ENCODE measurements around the gene CA10.

Gene CA10

GRCh38 chr17:51629232-51629631 is 529.3 kb downstream of the CA10 start:
- DNase-seq: no peak

- no peak for DNase-seq
Measured at GRCh38 chr17:51627779-51628178, 530.7 kb downstream of the CA10 start.

DNA sequence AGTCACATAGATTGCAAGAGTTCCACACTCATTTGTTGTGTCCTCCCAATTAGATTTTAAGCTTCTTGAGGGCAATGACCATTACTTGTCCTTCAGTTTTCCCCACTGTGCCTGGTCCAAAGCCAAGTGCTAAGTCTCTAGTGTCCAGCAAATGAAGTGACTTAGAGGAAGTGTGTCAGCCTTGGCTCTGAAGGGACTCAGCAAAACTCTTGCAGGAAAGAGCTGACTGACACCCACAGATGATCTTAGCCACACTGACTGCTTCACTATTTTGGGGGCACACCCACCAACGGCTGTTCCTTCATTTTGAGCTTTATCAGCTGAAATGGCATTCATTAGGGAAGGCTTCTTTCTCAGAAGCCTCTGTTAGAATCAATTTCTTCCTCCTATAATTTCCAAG is 540.0 kb downstream of the CA10 start:
- DNase-seq: no peak

- no peak for DNase-seq
Measured at GRCh38 chr17:51617986-51618385, 540.5 kb downstream of the CA10 start.

DNA sequence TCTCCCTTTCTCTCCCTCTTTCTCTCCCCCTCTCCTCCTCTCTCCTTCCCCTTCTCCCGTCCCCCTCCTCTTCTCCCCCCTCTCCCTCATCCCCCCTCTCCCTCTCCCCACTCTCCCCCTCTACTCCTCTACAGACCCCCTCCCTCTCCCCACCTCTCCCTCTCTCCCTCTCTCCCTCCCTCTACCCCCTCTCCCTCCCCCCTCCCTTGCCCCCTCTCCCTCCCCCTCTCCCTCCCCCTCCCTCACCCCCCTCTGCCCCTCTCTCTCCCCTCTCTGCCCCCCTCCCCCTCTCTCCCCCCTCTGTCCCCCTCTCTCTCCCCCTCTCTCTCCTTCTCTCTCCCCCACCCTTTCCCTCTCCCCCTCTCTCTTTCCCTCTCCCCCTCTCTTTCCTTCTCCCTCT is 545.3 kb downstream of the CA10 start:
- DNase-seq: no peak

DNA sequence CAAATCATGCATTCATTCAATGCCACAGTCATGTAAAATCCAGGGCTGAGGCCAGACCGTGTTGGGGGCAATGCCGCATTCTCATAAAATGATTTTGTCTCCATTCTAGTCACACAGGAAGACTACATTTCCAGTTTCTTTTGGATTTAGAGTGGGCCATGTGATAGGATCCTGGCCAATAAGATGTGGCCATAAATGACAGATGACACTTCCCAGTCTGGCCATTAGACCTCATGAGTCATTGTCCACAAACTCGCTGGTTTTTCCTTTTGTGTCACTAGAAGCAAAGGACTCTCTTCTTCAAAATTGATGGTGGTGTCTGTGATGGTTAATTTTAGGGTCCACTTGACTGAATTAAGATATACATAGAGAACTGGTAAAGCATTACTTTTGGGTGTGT is 545.8 kb downstream of the CA10 start:
- DNase-seq: no peak

GRCh38 chr17:51611585-51611984 is 546.9 kb downstream of the CA10 start:
- DNase-seq: no peak

GRCh38 chr17:51610834-51611233 is 547.7 kb downstream of the CA10 start:
- no peak for DNase-seq

GRCh38 chr17:51610155-51610554 is 548.4 kb downstream of the CA10 start:
- DNase-seq: no peak

GRCh38 chr17:51608251-51608933 is 550.1 kb downstream of the CA10 start:
- no peak for DNase-seq

GRCh38 chr17:51607512-51607911 is 551.0 kb downstream of the CA10 start:
- no peak for DNase-seq

GRCh38 chr17:51604299-51605020 is 554.1 kb downstream of the CA10 start:
- DNase-seq: no peak

GRCh38 chr17:51601622-51602261 is 556.8 kb downstream of the CA10 start:
- no peak for DNase-seq

GRCh38 chr17:51598824-51599223 is 559.7 kb downstream of the CA10 start:
- no peak for DNase-seq

GRCh38 chr17:51597345-51597744 is 561.2 kb downstream of the CA10 start:
- DNase-seq: no peak

GRCh38 chr17:51595826-51596398 is 562.6 kb downstream of the CA10 start:
- no peak for DNase-seq

DNA sequence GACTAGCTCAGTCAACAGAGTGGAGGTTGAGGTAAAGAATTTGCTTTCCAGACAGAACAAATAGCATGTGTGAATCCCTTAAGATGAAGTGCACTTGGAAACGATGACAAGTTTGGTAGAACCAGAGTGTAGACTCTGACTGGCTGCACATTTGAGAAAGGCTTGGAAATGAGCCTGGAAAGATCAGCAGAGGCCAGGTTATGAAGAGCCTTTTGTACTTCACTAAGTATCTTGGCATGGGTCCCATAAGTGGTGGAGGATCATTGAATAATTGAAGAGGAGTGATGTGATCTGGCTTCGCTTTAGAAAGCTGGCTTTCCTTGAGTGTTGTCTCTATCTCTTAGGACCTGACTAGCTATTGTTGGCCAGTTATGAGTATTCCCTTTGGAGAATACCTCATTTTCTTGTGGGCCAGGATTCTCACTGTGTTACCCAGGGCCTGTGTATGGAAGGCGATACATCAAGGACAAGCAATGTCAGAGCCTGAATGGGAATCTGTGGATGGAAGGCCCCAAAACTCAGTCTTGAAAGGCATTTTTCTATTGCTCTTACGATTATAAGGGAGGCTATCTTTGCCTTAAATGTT is 568.4 kb downstream of the CA10 start:
- DNase-seq: no peak

- no peak for DNase-seq
Measured at GRCh38 chr17:51588063-51588462, 570.5 kb downstream of the CA10 start.

GRCh38 chr17:51587516-51587915 is 571.0 kb downstream of the CA10 start:
- no peak for DNase-seq

DNA sequence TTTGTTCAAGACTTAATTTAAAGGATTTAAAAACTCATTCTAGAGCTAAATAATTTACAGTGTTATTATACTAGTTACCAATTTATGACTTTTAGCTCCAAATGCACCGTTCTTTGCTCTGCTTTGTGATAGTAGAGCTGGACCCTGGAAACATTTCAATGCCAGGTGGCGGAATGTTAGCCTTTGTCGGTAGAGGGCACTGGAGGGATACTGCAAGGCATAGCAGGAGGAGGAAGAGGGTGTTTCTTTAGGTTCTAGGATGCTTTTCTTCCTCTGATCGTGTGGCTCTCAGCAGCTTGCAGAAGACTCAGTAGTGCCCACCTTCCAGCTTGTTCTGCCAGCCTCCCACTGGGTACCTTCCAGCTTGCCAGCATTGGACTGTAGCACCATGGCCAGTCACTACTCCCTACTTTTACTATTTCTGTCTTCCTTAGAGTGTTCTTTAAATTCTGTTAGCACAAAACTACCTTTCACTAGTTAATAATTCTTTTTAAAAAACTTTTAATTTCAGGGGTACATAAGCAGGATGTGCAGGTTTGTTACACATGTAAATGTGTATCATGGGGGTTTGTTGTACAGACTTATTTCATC is 572.9 kb downstream of the CA10 start:
- DNase-seq: no peak

DNA sequence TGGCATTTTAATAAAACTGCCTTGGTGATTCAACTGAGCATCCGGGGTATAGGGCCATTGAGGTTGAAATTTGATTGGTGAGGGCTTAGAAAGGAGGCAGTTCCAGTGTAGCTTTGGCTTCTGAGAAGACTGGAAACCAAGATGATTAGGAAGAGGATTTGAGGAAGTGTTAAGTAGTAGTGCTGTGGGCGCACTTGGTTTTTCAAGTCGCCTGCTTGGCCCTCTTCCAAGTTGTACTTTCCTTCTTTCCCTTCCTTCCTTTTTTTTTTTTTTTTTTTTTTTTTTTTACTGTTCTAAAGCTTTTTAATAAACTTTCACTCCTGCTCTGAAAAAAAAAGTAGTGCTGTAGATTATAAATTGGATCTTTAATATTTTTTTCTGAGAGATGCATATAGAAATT is 577.6 kb downstream of the CA10 start:
- DNase-seq: no peak

Data from activated effector memory CD4-positive, alpha-beta T cell treated with Interleukin-2 at 50 U/mL for 16 hours (primary cell).